NCI-H524 (cell line): ENCODE measurements around the gene FRMD4A.

Experiments
- DNase-seq, 2 experiments: peaks; one replicate each; lab custom pipeline; 2025; lab: John Stamatoyannopoulos, UW

Gene FRMD4A

GRCh38 chr10:14330388-14331061, at the start of gene FRMD4A:
Gene FRMD4A, minus strand, starts transcription at chr10:14330924.
- no peak for DNase-seq

DNA sequence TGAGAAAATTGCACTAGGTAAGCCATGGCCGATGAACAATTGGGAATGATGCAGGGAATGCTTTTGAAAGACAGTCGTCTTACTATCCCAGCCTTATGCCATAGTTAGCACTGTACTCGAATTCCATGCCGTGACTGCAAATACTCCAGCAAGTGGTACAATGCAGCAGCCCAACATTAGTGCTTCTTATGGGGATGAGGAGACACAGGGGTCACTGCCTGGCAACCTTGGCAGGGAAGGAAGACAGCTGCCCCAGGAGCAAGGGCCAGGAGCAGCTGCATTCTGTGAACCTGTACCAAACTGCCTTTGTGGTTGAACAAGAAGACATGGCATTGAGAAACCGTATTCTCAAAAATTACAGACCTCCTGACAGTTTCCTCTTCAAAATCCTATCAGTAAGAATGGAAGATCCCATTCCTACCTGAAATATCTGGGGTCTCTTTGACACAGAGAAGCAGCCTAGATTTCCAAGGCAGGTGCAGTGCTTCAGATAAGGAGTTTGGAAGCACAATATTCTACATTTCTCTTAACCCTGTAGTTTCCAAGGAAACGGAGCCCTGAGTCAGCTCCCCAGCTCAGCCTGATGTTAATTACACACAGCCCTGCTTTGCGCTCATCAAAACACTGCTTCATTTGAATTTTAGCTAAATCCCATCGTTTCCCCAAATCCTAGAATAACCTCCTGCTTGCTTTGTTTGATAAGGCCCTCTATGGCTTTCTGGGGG, 49.0 kb upstream of the FRMD4A start:
- DNase-seq = no peak

- peak in 1 of 2 experiments; percentile 1 for DNase-seq
Observed at GRCh38 chr10:14378387-14378960, 47.8 kb upstream of the FRMD4A start.

- no peak for DNase-seq
Observed at GRCh38 chr10:14377591-14378175, 47.0 kb upstream of the FRMD4A start.

- no peak for DNase-seq
Observed at GRCh38 chr10:14374745-14375445, 44.2 kb upstream of the FRMD4A start.

DNA sequence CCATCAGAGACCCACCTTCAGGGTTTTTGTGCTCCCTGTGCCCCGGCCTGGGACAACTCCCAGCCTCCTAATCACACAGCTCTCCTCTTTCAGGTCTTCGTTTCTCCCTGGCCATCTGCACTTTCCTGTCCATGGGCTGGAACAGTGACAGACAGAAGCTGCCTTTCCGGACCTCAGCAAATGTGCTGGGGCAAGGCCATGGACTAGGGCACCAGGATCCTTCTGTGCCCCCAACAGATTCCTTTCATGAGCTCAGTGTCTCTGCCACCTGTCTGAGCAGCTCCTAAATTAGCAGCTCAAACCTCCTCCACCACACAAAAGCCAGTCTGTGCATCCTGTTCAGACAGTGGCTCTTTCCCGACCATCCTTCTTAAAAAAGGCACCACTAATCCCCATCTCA, 41.9 kb upstream of the FRMD4A start:
- peak in 1 of 2 experiments; percentile 13 for DNase-seq

DNA sequence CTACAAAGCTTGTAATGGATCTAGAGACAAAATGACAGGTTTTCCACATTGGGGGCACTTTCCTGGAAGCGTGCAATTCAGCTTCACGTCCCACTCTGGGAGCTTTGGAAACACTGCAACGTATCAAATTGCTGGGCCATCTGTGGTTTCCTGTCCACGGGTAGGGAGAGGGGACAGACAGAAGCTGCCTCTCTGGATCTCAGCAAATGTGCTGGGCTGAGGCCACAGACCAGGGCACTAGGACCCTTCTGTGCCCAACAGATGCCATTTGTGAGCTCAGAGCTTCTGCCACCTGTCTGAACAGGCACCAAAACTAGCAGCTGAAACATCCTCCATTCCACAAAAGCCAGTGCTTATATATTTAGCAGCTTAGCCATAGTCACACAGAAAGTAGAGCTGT, 40.9 kb upstream of the FRMD4A start:
- peak; percentile 75 to 92 for DNase-seq

DNA sequence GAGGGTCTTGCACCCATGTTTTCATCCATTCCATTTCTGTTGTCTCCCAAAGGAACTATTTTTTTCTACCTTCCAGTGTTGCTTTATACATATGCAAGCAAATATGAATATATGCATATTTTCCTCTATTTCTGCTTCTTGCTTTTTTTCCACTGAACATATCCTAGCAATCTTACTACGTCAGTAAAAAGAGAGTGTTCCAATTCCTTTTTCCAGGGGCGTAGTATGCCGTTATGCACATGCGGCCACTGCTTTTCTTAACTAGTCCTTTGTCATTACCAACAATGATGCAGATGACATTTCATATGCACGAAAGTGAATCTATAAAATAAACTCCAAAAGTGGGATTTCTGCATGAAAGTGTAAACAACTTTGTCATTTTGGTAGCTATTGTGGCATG, 40.2 kb upstream of the FRMD4A start:
- no peak for DNase-seq

- peak in 1 of 2 experiments; percentile 4 for DNase-seq
Observed at GRCh38 chr10:14369906-14370305, 39.2 kb upstream of the FRMD4A start.

- DNase-seq = no peak
Observed at GRCh38 chr10:14366760-14367159, 36.0 kb upstream of the FRMD4A start.

DNA sequence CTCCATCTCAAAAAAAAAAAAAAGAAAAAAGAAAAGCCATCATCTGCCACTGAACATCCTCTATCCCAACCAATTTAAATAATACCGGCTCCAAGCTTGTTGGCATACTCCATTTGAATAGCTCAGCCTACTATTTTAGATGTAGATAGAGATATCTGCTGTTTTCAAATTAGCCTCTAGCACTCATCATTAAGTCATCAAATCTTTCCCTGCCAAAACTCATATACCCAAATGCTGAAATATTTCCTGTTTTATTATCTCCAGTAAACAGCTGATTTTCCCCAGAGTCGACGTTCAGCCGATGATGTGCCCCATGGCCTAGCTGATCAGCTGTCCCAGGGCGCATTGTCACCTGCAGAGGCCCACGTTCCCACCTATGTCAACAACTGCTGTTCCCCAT, 34.5 kb upstream of the FRMD4A start:
- DNase-seq = no peak

DNA sequence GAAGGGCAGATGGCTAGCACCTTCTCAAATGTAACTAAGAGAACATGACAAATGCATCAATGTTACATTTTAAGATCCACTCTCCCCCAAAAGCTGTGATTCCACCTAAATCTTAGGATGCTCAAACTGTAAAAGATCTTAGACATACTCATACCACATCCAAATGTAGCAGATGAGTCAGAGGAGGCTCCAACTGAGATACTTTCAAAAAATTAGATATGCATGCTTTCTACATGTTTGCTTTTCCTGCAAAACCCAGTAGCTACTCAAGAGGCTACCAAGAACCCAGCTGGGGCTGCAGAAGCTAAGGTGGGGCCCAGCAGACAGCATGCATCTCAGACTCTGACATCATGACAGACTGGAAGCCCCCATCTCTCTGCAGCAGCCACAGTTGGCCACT, 31.4 kb upstream of the FRMD4A start:
- DNase-seq = no peak

GRCh38 chr10:14360961-14361360, 30.2 kb upstream of the FRMD4A start:
- no peak for DNase-seq

- DNase-seq = no peak
Observed at GRCh38 chr10:14360515-14360914, 29.8 kb upstream of the FRMD4A start.

- DNase-seq = peak; percentile 16 to 71
Observed at GRCh38 chr10:14358886-14359573, 28.3 kb upstream of the FRMD4A start.

DNA sequence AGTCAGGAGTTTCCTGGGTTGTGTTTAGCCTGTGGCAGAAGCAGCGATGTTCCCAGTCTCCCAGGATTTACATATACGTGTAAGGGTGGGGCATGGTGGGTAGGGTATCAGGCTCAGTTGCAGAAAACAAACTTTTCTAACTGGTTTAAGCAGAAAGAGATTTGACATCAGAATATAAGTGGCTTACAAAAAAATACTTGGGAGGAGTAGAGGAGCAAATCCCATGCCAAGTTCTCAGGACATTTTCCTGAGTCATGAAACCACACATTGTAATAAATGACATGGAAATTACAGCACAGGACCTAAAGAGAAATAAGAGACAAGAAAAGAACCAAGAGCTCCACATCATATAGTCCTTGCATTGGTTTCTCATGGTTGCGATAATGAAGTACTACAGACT, 26.2 kb upstream of the FRMD4A start:
- DNase-seq = no peak

DNA sequence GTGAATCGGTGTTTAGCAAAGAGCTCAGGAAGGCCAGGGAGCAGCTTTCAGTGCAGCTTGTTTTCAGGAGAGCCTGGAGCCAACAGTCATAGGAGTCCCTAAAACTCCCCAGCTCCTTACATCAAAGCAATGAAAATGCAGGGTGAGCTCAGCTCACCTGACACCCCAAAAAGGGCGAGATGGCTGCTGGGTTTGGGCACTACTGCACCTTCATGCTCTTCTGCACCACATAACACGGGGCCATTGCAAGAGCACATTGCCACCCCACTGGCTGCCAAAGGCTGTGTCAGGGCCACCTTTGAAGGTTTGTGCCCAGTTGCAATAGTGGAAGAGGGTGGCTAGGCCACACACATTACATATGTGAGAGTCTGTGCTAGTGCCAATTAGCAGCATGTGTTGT, 25.0 kb upstream of the FRMD4A start:
- no peak for DNase-seq

GRCh38 chr10:14353291-14353913, 22.7 kb upstream of the FRMD4A start:
- no peak for DNase-seq

DNA sequence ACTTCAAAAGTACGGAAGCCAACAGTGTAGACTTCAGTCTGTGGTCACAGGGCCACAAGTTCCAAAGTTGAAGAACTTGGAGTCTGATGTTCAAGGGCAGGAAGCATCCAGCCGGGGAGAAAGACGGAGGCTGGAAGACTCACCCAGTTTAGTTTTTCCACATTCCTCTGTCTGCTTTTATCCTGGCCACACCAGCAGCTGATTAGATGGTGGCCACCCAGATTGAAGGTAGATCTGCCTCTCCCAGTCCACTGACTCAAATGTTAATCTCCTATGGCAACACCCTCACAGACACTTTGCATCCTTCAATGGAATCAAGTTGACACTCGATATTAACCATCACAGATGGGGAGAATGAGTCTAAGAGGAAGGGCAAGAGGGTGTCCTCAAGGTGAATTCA, 19.3 kb upstream of the FRMD4A start:
- DNase-seq = peak; percentile 17 to 33

DNA sequence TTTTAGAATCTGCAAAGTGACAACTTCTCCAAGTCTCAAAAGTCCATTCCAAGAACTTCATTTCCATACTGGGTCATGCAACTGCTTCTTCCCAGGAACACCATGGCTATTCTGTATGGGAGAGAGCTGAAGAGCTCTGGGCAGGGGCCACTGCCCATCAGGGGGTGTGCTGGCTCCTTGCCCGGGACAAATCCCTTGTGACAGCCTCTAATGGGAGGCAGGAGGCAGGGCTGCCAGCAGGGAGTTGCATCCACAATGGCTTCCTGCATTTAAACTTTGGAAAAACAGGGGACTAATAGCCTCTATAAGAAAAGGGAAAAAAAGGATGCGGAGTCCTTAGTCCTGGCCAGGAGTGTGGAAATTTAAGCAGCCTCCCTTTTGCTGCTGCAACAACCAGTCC, 18.4 kb upstream of the FRMD4A start:
- peak in 1 of 2 experiments; percentile 8 for DNase-seq

DNA sequence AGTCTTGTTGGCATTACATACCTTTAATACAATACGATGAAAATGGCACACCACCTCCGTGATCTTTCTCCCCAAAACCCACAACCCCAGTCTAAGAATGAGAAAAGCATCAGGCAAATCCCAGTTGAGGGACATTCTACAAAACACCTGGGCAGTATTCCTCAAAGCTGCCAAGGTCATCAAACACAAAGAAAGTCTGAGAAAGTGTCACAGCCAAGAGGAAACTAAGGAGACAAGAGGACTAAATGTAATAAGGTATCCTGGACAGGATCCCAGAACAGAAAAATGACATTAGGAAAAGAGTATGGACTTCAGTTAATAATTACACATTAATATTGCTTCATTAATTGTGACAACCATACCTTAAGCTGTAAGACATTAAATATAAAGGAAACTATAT, 14.5 kb upstream of the FRMD4A start:
- no peak for DNase-seq
